ENCODE data around the gene MSRB3.

- TF ChIP-seq CTCF (IDR thresholded peaks at IDR 0.05) (no peak), POLR2A (IDR thresholded peaks at IDR 0.05) (no peak)
These were observed 164.6 kb downstream of the MSRB3 start for GRCh38 chr12:65443038-65443437.

Data from breast epithelium (tissue), 3 donors.